Mononuclear cell (primary cell): ENCODE results near the gene ERO1B. TPM values are rescaled to one million over a fixed set of nuclear protein-coding genes. Genes with fewer than 3 reads are reported as not detected.

Experiments used
- H3K27me3 ChIP-seq: 2 replicates; pipeline ENCODE4 v1.6.0; 2011; ENCODE audit warnings: low read length, control low read depth; ENCODE audit not compliant: insufficient read depth
- H3K4me1 ChIP-seq: 2 replicates; pipeline ENCODE4 v1.5.1; 2011; ENCODE audit warnings: mild to moderate bottlenecking, low read length, control low read depth; ENCODE audit not compliant: insufficient read depth
- H3K4me3 ChIP-seq: 2 replicates; pipeline ENCODE4 v1.5.1; 2011; ENCODE audit warnings: mild to moderate bottlenecking, low read length, moderate library complexity
- H3K9me3 ChIP-seq: 2 replicates; pipeline ENCODE4 v1.5.1; 2011; ENCODE audit warnings: low read depth, mild to moderate bottlenecking, control low read depth, low read length
- total RNA-seq: library from RNA; depleted of rRNA; stranded (reverse); fragments of >200 nt; gene quantifications from one replicate; pipeline ENCODE4 v1.2.3, GENCODE V29; 2012

ERO1B gene
- total RNA-seq, 1 donor, result 16.6 TPM

GRCh38 chr1:236308827-236309226, 27.1 kb upstream of the ERO1B start:
- peaks cover 3% of the 10 kb centered on the region for H3K27me3 ChIP-seq
- no peaks in the 10 kb centered on the region for H3K4me1 ChIP-seq
- H3K9me3 ChIP-seq, result no peaks in the 10 kb centered on the region
- H3K4me3 ChIP-seq, result no peak overlapping the region

- H3K9me3 ChIP-seq, result no peaks in the 10 kb centered on the region
- H3K4me3 ChIP-seq, result no peak overlapping the region
- peaks cover 3% of the 10 kb centered on the region for H3K27me3 ChIP-seq
- no peaks in the 10 kb centered on the region for H3K4me1 ChIP-seq
Observed at GRCh38 chr1:236307435-236307834, 25.7 kb upstream of the ERO1B start.

- no peak overlapping the region for H3K4me3 ChIP-seq
Observed at GRCh38 chr1:236304682-236305081, 22.9 kb upstream of the ERO1B start.

GRCh38 chr1:236303675-236304074, 21.9 kb upstream of the ERO1B start:
- no peaks in the 10 kb centered on the region for H3K27me3 ChIP-seq
- H3K9me3 ChIP-seq, result no peaks in the 10 kb centered on the region
- no peaks in the 10 kb centered on the region for H3K4me1 ChIP-seq
- H3K4me3 ChIP-seq, result no peak overlapping the region

More at GRCh38 chr1:236304682-236305081, 22.9 kb upstream of the ERO1B start:
- Histone ChIP-seq H3K27me3 (no peaks in the 10 kb centered on the region), H3K4me1 (no peaks in the 10 kb centered on the region), H3K9me3 (no peaks in the 10 kb centered on the region)

- no peak overlapping the region for H3K4me3 ChIP-seq
- no peaks in the 10 kb centered on the region for H3K27me3 ChIP-seq
- H3K9me3 ChIP-seq, result no peaks in the 10 kb centered on the region
- H3K4me1 ChIP-seq, result no peaks in the 10 kb centered on the region
Observed at GRCh38 chr1:236302941-236303340, 21.2 kb upstream of the ERO1B start.

- Histone ChIP-seq H3K27me3 (no peaks in the 10 kb centered on the region), H3K9me3 (no peaks in the 10 kb centered on the region), H3K4me3 (no peak overlapping the region)
Observed at GRCh38 chr1:236301958-236302335, 20.2 kb upstream of the ERO1B start.

GRCh38 chr1:236301080-236301957, 19.6 kb upstream of the ERO1B start:
- Histone ChIP-seq H3K9me3 (no peaks in the 10 kb centered on the region), H3K4me1 (no peaks in the 10 kb centered on the region)

More at GRCh38 chr1:236301958-236302335, 20.2 kb upstream of the ERO1B start:
- H3K4me1 ChIP-seq, result no peaks in the 10 kb centered on the region

GRCh38 chr1:236297161-236297560, 15.4 kb upstream of the ERO1B start:
- Histone ChIP-seq H3K27me3 (no peaks in the 10 kb centered on the region), H3K4me1 (no peaks in the 10 kb centered on the region), H3K9me3 (no peaks in the 10 kb centered on the region), H3K4me3 (no peak overlapping the region)

More at GRCh38 chr1:236301080-236301957, 19.6 kb upstream of the ERO1B start:
- no peaks in the 10 kb centered on the region for H3K27me3 ChIP-seq
- no peak overlapping the region for H3K4me3 ChIP-seq

GRCh38 chr1:236292425-236292824, 10.7 kb upstream of the ERO1B start:
- no peaks in the 10 kb centered on the region for H3K27me3 ChIP-seq
- H3K4me3 ChIP-seq, result no peak overlapping the region
- H3K4me1 ChIP-seq, result no peaks in the 10 kb centered on the region
- H3K9me3 ChIP-seq, result no peaks in the 10 kb centered on the region

GRCh38 chr1:236289492-236290131, 7.9 kb upstream of the ERO1B start:
- peaks cover 8% of the 10 kb centered on the region for H3K4me1 ChIP-seq
- no peak overlapping the region for H3K4me3 ChIP-seq
- H3K9me3 ChIP-seq, result no peaks in the 10 kb centered on the region
- H3K27me3 ChIP-seq, result no peaks in the 10 kb centered on the region

- Histone ChIP-seq H3K27me3 (no peaks in the 10 kb centered on the region), H3K4me1 (peaks cover 13% of the 10 kb centered on the region), H3K4me3 (no peak overlapping the region), H3K9me3 (no peaks in the 10 kb centered on the region)
Observed at GRCh38 chr1:236288620-236288976, 6.8 kb upstream of the ERO1B start.

- Histone ChIP-seq H3K4me1 (peaks cover 17% of the 10 kb centered on the region), H3K4me3 (no peak overlapping the region), H3K27me3 (no peaks in the 10 kb centered on the region), H3K9me3 (no peaks in the 10 kb centered on the region)
Observed at GRCh38 chr1:236287757-236288619, 6.2 kb upstream of the ERO1B start.

- no peaks in the 10 kb centered on the region for H3K27me3 ChIP-seq
- H3K9me3 ChIP-seq, result no peaks in the 10 kb centered on the region
- H3K4me3 ChIP-seq, result no peak overlapping the region
- peaks cover 23% of the 10 kb centered on the region for H3K4me1 ChIP-seq
Observed at GRCh38 chr1:236287356-236287755, 5.6 kb upstream of the ERO1B start.

- H3K9me3 ChIP-seq, result no peaks in the 10 kb centered on the region
- H3K4me3 ChIP-seq, result no peak overlapping the region
- peaks cover 36% of the 10 kb centered on the region for H3K4me1 ChIP-seq
- H3K27me3 ChIP-seq, result no peaks in the 10 kb centered on the region
Observed at GRCh38 chr1:236284291-236284721, 2.5 kb upstream of the ERO1B start.

GRCh38 chr1:236282719-236283118, 961 bp upstream of the ERO1B start:
- Histone ChIP-seq H3K9me3 (no peaks in the 10 kb centered on the region), H3K27me3 (no peaks in the 10 kb centered on the region), H3K4me3 (no peak overlapping the region), H3K4me1 (peaks cover 36% of the 10 kb centered on the region)
